ENCODE results near the gene EIF2S3.

GRCh38 chrX:24034485-24034884 lies 20.3 kb upstream of the EIF2S3 start:
- TF ChIP-seq CTCF (IDR thresholded peaks at IDR 0.05) (no peak), POLR2A (IDR thresholded peaks at IDR 0.05) (no peak)

Data from testis (tissue), 2 donors.